ENCODE results near the gene GRAMD1B. TPM values are rescaled to one million over a fixed set of nuclear protein-coding genes. Genes with fewer than 3 reads are reported as not detected.
A peak's percentile ranks its signal among the peaks of the same experiment; 100 is the strongest.
"Not testable (repeated sequence)": the region's sequence is repeated elsewhere in the genome, so short reads cannot be mapped to it uniquely, and the experiment has no call there.

GRAMD1B gene
- total RNA-seq, 2 donors from 2014 or later: 3.1 to 3.5 TPM

- ATAC-seq (no peak), DNase-seq (no peak)
- intact Hi-C loops (cut with DNase I, micrococcal nuclease): no loop called here
Measured at GRCh38 chr11:123434911-123435310, 4.8 kb downstream of the GRAMD1B start.

GRCh38 chr11:123437236-123437979 is 7.3 kb downstream of the GRAMD1B start:
- ATAC-seq (no peak), DNase-seq (no peak)
- intact Hi-C loops (cut with DNase I, micrococcal nuclease): no loop called here

- intact Hi-C loops (cut with DNase I, micrococcal nuclease): no loop called here
- ATAC-seq (no peak), DNase-seq (no peak)
Measured at GRCh38 chr11:123438131-123438627, 8.1 kb downstream of the GRAMD1B start.

DNA sequence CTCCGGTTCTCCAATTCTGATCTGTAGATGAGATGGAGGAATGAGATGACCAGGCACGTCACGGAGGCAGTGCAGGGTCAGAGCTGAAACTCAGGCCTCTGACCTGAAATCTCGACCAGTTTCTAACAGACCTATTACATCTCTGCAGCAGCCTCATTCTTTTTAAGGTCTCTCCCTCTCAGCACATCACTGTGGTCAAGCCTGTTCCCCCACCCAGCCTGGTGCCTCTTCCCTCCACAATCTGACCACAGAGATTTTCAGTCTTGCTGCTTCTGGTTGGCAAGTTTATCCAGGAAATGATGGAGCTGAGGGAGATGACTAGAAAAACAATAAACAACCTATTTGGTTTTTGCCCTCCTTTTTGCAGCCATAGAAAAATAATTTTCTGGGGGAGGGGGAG is 9.5 kb downstream of the GRAMD1B start:
- intact Hi-C loops (cut with DNase I, micrococcal nuclease): no loop called here
- DNase-seq (no peak), ATAC-seq (no peak)

DNA sequence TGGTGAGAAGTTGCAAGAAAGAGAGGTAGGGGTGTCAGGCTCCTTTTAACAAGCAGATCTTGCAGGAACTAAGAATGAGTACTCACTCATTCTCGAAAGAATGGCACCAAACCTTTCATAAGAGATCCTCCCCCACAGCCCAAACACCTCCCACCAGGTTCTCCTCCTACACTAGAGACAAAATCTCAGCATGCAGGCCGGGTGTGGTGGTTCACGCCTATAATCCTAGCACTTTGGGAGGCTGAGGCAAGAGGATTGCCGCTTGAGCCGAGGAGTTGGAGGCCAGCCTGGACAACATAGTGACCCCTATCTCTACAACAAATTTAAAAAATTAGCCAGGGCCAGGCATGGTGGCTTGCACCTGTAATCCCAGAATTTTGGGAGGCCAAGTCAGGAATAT is 11.1 kb downstream of the GRAMD1B start:
- DNase-seq: no peak
- ATAC-seq: no peak
- intact Hi-C loops (cut with DNase I, micrococcal nuclease): no loop called here

DNA sequence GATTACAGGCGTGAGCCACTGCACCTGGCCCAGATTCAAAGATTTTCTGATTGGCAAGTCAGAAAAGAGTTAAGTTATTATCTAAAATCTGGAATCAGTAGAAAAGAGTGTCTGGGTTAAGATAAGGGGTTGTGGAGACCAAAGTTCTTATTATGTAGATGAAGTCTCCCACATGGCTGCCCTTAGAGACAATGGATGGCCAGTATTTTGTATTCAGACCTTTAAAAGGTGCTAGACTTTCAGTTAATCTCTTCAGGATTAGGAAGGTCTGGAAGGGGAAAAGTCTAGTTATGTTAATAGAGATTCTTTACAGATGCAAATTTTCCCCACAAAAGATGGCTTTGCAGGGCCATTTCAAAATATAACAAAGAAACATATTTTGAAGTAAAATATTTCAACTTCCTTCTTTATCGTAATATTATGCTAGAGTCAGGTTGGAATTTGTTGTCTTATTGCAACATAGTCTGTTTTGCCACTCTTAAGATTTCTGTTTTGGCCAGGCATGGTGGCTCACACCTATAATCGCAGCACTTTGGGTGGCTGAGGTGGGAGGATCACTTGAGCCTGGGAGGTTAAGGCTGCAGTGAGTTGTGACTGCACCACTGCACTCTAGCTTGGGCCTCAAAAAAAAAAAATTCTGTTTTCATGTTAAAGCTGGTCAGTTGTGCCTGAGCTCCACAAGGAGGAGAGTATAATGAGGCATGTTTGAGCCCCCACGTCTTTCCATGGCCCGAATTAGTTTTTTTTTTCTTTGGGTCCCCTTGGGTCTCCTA is 14.0 kb downstream of the GRAMD1B start:
- ATAC-seq: no peak
- no peak for DNase-seq
- intact Hi-C loops (cut with DNase I, micrococcal nuclease): no loop called here

DNA sequence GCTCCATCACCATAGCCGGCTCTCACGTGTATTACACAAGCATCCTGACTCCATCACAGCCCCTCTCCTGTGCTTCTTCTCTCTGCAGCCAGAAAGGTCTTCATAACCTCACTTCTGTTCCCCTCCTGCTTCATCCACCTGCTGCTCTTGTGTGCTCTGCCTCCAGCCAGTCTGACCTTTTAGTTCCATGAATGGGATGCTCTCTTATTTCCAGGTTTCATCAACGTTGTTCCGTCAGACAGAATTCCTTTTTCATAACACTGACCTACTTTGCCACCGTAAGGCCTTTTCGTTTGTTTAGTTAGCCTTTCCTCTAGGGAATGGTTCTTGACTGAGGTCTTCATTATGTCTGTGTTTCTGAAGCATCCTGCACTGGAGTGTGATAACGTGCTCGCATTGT is 18.8 kb downstream of the GRAMD1B start:
- ATAC-seq: no peak
- intact Hi-C loops (cut with DNase I, micrococcal nuclease): no loop called here
- no peak for DNase-seq

DNA sequence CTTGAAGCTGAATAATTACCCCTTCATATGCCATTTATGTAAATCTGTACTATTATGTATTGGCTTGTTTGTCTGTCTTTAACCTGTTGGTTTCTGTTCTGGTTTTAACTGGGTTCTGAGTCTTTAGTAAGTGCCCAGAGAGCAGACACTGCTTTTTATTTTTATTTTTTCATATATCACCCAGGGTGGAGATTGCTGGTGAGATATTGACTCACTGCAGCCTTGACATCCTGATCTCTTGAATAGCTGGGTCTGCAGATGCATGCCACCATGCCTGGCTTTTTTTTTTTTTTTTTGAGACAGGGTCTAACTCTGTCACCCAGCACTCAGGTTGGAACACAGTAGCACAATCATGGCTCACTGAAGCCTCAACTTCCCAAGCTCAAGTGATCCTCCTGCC is 19.4 kb downstream of the GRAMD1B start:
- no peak for ATAC-seq
- intact Hi-C loops (cut with DNase I, micrococcal nuclease): no loop called here
- no peak for DNase-seq

DNA sequence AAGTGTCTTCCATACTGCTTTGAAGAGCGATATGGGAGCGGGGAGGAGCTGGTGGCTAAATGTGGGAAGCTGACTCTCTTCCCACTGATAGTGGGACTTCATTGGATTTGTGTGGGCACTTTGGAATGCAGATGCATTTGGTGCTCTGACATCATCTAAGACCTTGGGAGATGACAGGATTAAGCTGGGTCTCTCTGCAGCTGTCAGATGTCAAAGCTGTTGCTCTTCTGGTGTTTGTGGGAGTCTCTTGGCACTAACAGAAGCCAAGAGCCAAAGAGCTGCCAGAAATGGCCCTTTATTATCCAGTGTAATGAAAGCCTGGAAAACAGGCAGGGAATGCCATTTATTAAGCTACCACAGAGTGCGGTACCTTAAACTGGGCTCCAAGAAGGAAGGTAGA is 20.6 kb downstream of the GRAMD1B start:
- no peak for ATAC-seq
- DNase-seq: no peak
- intact Hi-C loops (cut with DNase I, micrococcal nuclease): no loop called here

- ATAC-seq (no peak), DNase-seq (no peak)
- intact Hi-C loops (cut with DNase I, micrococcal nuclease): no loop called here
Measured at GRCh38 chr11:123451183-123451781, 21.2 kb downstream of the GRAMD1B start.

GRCh38 chr11:123452794-123453193 is 22.7 kb downstream of the GRAMD1B start:
- intact Hi-C loops (cut with DNase I, micrococcal nuclease): no loop called here
- ATAC-seq: no peak
- DNase-seq: no peak

DNA sequence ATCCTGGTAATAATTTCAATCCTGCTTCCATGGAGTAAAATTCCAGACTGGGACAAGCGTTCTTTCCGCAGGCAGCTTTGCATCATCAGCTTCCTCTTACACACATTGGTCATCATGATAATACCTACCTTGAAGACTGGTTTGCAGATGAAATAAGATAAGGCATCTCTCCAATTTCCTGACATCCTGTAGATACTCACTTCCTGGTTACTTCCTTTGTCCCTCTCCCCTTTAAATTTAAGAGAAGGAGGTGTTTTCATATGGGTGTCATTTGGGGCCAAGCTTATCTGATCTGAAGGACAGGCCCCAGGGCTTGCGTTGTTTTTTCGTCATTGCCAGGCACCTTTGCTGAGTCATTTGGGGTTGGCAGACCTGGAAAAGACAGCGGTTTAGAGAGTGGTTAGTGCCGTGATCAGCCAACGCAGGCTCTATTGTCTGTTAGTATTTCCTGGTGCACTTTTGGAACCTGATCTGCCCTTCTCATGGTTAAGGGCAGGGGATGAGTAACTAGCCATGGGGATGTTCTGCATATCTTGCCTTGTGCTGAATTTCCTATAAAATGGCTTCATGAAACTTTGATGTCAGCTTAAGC is 24.1 kb downstream of the GRAMD1B start:
- intact Hi-C loops (cut with DNase I, micrococcal nuclease): no loop called here
- ATAC-seq (no peak), DNase-seq (no peak)

- intact Hi-C loops (cut with DNase I, micrococcal nuclease): no loop called here
- ATAC-seq (no peak), DNase-seq (no peak)
Measured at GRCh38 chr11:123454796-123455195, 24.7 kb downstream of the GRAMD1B start.

GRCh38 chr11:123456448-123456847 is 26.4 kb downstream of the GRAMD1B start:
- intact Hi-C loops (cut with DNase I, micrococcal nuclease); ATAC-seq; DNase-seq: not testable (repeated sequence)

GRCh38 chr11:123457187-123457770 is 27.2 kb downstream of the GRAMD1B start:
- intact Hi-C loops (cut with DNase I, micrococcal nuclease): no loop called here
- peak; percentile 24 for ATAC-seq
- no peak for DNase-seq

DNA sequence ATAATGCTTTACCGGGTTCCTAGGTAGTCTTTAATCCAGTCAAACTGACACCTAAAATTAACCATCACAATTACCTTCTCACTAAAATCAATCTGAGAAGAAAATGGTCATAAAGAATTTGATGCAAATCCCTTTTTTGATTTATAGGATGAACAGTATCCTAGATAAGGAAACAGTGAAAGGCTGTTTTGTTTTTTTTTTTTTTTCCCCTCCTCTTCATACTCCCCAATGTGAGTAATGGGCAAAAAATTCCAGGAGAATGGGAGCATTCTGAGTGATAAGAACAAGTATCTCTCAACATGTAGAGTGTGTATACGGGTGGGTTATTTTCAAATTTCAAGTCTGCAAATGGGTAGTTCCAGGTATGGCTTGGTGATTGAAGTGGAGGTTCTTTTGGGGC is 28.4 kb downstream of the GRAMD1B start:
- intact Hi-C loops (cut with DNase I, micrococcal nuclease): no loop called here
- DNase-seq: no peak
- ATAC-seq: no peak

- intact Hi-C loops (cut with DNase I, micrococcal nuclease): no loop called here
- DNase-seq (no peak), ATAC-seq (no peak)
Measured at GRCh38 chr11:123460012-123460700, 30.1 kb downstream of the GRAMD1B start.

- no peak for DNase-seq
- intact Hi-C loops (cut with DNase I, micrococcal nuclease): no loop called here
- no peak for ATAC-seq
Measured at GRCh38 chr11:123461164-123461563, 31.1 kb downstream of the GRAMD1B start.

DNA sequence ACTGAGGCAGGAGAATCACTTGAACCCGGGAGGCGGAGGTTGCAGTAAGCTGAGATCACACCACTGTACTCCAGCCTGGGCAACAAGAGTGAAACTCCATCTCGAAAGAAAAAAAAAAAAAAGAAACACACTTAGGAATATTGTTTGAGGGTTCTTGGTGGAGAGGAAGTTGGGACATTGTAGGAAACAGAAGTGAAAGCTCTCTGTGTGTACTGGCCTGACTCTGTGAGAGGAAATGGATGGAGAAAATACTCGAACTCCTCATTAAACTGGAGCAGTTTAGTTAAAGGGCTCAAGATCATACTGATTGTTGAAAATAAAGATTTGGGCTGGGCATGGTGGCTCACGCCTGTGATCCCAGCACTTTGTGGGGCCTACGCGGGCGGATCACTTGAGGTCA is 35.6 kb downstream of the GRAMD1B start:
- ATAC-seq; DNase-seq; intact Hi-C loops (cut with DNase I, micrococcal nuclease): not testable (repeated sequence)

Measured in left colon (tissue), 2 donors.